Adrenal gland (tissue), 5 donors: ENCODE results near the gene SFTA2.

ENCODE experiments used
- CTCF ChIP-seq, 6 experiments: fragments of 450-650 bp in 4 of 6; fragments of 200-600 bp in 2 of 6; sonication (generic) in 1 of 6; IDR thresholded peaks; 1 replicate in 5 of 6; 2 replicates in 1 of 6; pipeline versions ENCODE4 v1.5.1 to v1.8.0; 2016 to 2021; ENCODE audit warnings: antibody characterized with exemption in 6 of 6, mild to moderate bottlenecking in 2 of 6, moderate library complexity in 1 of 6
- POLR2A ChIP-seq, 2 donors: fragments of 450-650 bp; IDR thresholded peaks; one replicate each; pipeline ENCODE4 v1.6.1; 2017; ENCODE audit warnings: antibody characterized with exemption in 2 of 2, mild to moderate bottlenecking in 2 of 2, moderate library complexity in 1 of 2
- donor health status: DM: no; HTN: no; CAD: no.

- TF ChIP-seq CTCF (IDR thresholded peaks at IDR 0.05) (no peak), POLR2A (IDR thresholded peaks at IDR 0.05) (no peak)
Observed at GRCh38 chr6:30970946-30971345, 39.0 kb upstream of the SFTA2 start.
